BJ (cell line): ENCODE data around the gene HSD17B8. TPM values are rescaled to one million over a fixed set of nuclear protein-coding genes. Genes with fewer than 3 reads are reported as not detected.
A peak's percentile ranks its signal among the peaks of the same experiment; 100 is the strongest.

Source experiments
- CTCF ChIA-PET: fragments of 350-600 bp; formaldehyde crosslinking; extraction: SDS; loops from one replicate; lab custom pipeline; 2021; ENCODE audit warnings: antibody characterized with exemption, inconsistent platforms; lab: Yijun Ruan, JAX
- POLR2A ChIA-PET: fragments of 300-600 bp; sonication (Branson Sonifier 250); formaldehyde crosslinking; extraction: SDS; loops from one replicate; lab custom pipeline; 2021; ENCODE audit warnings: antibody characterized with exemption; lab: Charles Lee
- DNase-seq: peaks from one replicate; pipeline ENCODE4 v3.0.0-alpha.2; 2011; ENCODE audit warnings: low read depth
- H3K27me3 ChIP-seq: 2 replicates; pipeline ENCODE4 v1.6.0; 2011; ENCODE audit warnings: low read length; ENCODE audit not compliant: control insufficient read depth, insufficient read depth
- H3K36me3 ChIP-seq: 2 replicates; pipeline ENCODE4 v1.5.1; 2011; ENCODE audit warnings: low read length; ENCODE audit not compliant: control insufficient read depth, insufficient read depth
- H3K4me3 ChIP-seq: 2 replicates; pipeline ENCODE4 v1.5.1; 2011; ENCODE audit warnings: low read depth, mild to moderate bottlenecking, control low read depth, low read length
- CTCF ChIP-seq: IDR thresholded peaks from 2 replicates; pipeline ENCODE4 v1.5.1; 2011; ENCODE audit warnings: low read depth, mild to moderate bottlenecking, control low read depth, inconsistent platforms, low read length, moderate library complexity; ENCODE audit not compliant: insufficient read depth
- polyA plus RNA-seq: library from polyadenylated mRNA; depleted of rRNA; stranded (reverse); fragments of >200 nt; gene quantifications from 2 replicates; pipeline ENCODE4 v1.2.3, GENCODE V29; 2011

Gene HSD17B8
- polyA plus RNA-seq, 1 experiment, result 3.4 TPM

- ChIA-PET CTCF (interaction anchor here (1.0 to 4.9 kb wide), 4 partner anchors 27 to 218 kb away, joined by 3 to 21 read pairs (median 3); partner anchors contain the start of gene CUTA), POLR2A (interaction anchor here (0.6 to 0.7 kb wide), 2 partner anchors 50 to 98 kb away, joined by 3 to 24 read pairs; no protein-coding TSS in a partner anchor)
- Histone ChIP-seq H3K36me3 (peaks cover 28% of the 10 kb centered on the region), H3K27me3 (no peaks in the 10 kb centered on the region), H3K4me3 (peak overlapping the region; percentile 78)
- no peak for DNase-seq
- TF ChIP-seq CTCF, result no peak
Measured at GRCh38 chr6:33199687-33200218, 4.7 kb upstream of the HSD17B8 start.

DNA sequence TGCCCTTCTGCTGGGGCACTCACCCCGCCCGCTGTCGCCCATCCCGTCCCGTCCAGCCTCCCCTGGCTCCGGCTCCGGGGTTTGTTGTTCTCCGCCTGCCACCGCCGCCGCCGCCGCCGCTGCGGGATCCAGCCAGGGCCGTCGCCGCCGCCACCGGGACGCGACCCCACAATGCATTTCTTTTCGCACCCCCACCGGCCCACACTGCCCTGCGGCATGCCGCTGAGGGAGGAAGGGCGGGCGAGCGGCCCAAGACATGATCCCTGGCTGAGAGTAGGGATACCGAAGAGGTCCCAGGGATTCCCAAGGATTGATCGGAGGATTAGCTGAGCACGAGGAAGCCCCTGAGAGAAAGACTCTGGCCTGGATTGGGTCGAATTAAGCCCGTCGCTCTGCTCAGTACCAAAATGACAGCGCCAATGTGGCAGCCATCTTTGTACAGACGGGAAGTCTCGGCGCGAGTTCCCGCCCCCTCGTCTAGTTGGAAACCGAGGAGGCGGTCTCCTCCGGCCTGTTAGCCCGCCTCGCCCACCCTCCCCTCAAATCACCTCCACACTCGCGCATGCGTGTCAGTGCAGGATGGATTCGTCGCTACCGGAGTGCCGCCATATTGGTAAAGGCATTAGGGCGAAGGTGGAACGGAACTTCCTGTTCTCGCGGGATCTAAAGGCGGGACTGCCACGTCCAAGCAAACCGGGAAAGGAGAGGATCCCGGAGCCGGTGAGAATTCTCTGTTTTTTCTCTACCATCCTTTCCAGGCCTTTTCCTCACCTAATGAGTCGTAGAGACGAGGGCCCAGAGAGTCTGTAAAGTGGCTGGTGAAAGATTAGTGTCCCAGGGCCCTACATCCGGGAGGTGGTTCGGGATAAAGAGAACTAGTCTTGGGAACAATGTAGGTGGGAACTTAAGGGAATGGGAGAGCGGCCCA, 4.0 kb upstream of the HSD17B8 start, which contains the start of the genes RXRB and SLC39A7:
Gene RXRB (minus strand): TSS at position 447 of the 928 bp plus-strand sequence. CDS start 189 bp downstream, at position 258.
Gene SLC39A7 (plus strand): TSS at position 649 of the 928 bp plus-strand sequence. CDS start 379 bp downstream, outside the sequence.
- Histone ChIP-seq H3K27me3 (no peaks in the 10 kb centered on the region), H3K4me3 (peak within 1 kb of the TSS; percentile 78), H3K36me3 (peaks cover 21% of the 10 kb centered on the region)
- no peak for TF ChIP-seq CTCF
- CTCF ChIA-PET, result interaction anchor here (1.0 to 4.9 kb wide), 3 partner anchors 48 to 217 kb away, joined by 3 to 21 read pairs (median 3); partner anchors contain the start of gene CUTA
- peak; percentile 96 for DNase-seq
- POLR2A ChIA-PET, result interaction anchor here (0.7 kb wide), 1 partner anchor 98 kb away, joined by 24 read pairs; no protein-coding TSS in a partner anchor

DNA sequence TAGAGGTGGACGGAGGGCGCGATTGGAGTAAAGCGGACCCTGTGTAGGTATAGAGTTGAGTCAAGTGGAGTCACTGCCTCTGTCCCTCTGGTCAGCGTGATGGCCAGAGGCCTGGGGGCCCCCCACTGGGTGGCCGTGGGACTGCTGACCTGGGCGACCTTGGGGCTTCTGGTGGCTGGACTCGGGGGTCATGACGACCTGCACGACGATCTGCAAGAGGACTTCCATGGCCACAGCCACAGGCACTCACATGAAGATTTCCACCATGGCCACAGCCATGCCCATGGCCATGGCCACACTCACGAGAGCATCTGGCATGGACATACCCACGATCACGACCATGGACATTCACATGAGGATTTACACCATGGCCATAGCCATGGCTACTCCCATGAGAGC, 3.3 kb upstream of the HSD17B8 start:
- no peaks in the 10 kb centered on the region for H3K27me3 ChIP-seq
- CTCF ChIA-PET, result no interaction called here
- peaks cover 20% of the 10 kb centered on the region for H3K36me3 ChIP-seq
- no peak for DNase-seq
- peak overlapping the region; percentile 78 for H3K4me3 ChIP-seq
- no peak for TF ChIP-seq CTCF
- POLR2A ChIA-PET, result no interaction called here

DNA sequence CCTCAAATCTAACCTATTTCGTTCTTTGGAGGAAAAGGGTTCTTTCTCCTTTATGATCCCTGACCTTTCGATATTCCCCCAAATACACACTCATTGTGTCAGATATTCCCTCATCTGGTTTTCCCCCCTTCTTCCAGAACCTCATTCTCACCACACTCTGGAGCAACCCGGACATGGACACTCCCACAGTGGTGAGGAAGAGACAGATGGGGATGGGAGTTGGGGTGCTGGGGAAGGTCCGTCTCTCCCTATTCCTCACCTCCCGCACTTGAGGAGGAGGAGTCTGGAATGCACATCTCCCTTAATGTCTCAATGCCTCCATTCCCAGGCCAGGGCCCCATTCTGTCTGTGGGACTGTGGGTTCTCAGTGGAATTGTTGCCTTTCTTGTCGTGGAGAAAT, 2.5 kb upstream of the HSD17B8 start:
- H3K27me3 ChIP-seq, result no peaks in the 10 kb centered on the region
- POLR2A ChIA-PET, result no interaction called here
- DNase-seq, result no peak
- TF ChIP-seq CTCF, result no peak
- peaks cover 18% of the 10 kb centered on the region for H3K36me3 ChIP-seq
- H3K4me3 ChIP-seq, result peak overlapping the region; percentile 78
- CTCF ChIA-PET, result no interaction called here

GRCh38 chr6:33202799-33203198, 1.7 kb upstream of the HSD17B8 start:
- DNase-seq, result no peak
- POLR2A ChIA-PET, result no interaction called here

More at GRCh38 chr6:33202799-33203198, 1.7 kb upstream of the HSD17B8 start:
- Histone ChIP-seq H3K27me3 (no peaks in the 10 kb centered on the region), H3K4me3 (no peak overlapping the region), H3K36me3 (peaks cover 17% of the 10 kb centered on the region)
- no peak for TF ChIP-seq CTCF
- CTCF ChIA-PET, result no interaction called here
